A549 (cell line): ENCODE measurements around the gene BORCS6. TPM values are rescaled to one million over a fixed set of nuclear protein-coding genes. Genes with fewer than 3 reads are reported as not detected.

Experiments used
- ATAC-seq, 2 experiments: fragments of 200-7000 bp in 1 of 2; fragments of >200 bp in 1 of 2; cut with Nextera tagmentation in 1 of 2; cut with Tn5 transposase in 1 of 2; 3 replicates each; pipeline versions ENCODE4 v1.8.0 to v1.9.1; 2018 to 2020; ENCODE audit warnings: mild to moderate bottlenecking in 1 of 2, moderate library complexity in 1 of 2
- CTCF ChIA-PET: fragments of 300-600 bp; sonication (Branson Sonifier 250); formaldehyde crosslinking; extraction: SDS; loops from one replicate; lab custom pipeline; 2021; ENCODE audit warnings: antibody characterized with exemption, inconsistent platforms; lab: Yijun Ruan, JAX
- POLR2A ChIA-PET: fragments of 350-600 bp; formaldehyde crosslinking; extraction: SDS; loops from one replicate; lab custom pipeline; 2021; ENCODE audit warnings: antibody characterized with exemption, inconsistent platforms; lab: Yijun Ruan, JAX
- DNase-seq, 2 experiments: peaks; one replicate each; pipeline versions ENCODE4 v3.0.0 to v3.0.0-alpha.2; 2011 to 2016; ENCODE audit warnings: low read depth in 1 of 2, low spot score in 1 of 2
- FAIRE-seq: peaks from 2 replicates; lab custom pipeline; 2011; peaks lifted over from hg19 to GRCh38; lab: Jason Lieb, UNC
- H3K27ac ChIP-seq, 2 experiments: fragments of >200 bp; sonication (Bioruptor Twin); formaldehyde crosslinking; 3 replicates each; pipeline ENCODE4 v1.5.1; 2016 to 2017
- H3K4me1 ChIP-seq: fragments of >200 bp; sonication (Bioruptor Twin); formaldehyde crosslinking; 3 replicates; pipeline ENCODE4 v1.6.1; 2016
- H3K4me2 ChIP-seq: fragments of >200 bp; sonication (Bioruptor Twin); formaldehyde crosslinking; 3 replicates; pipeline ENCODE4 v1.6.1; 2016
- H3K4me3 ChIP-seq: fragments of >200 bp; sonication (Bioruptor Twin); formaldehyde crosslinking; 3 replicates; pipeline ENCODE4 v1.5.1; 2016
- H3K9me3 ChIP-seq: fragments of >200 bp; sonication (Bioruptor Twin); formaldehyde crosslinking; 3 replicates; pipeline ENCODE4 v1.6.1; 2016
- BHLHE40 ChIP-seq: IDR thresholded peaks from 2 replicates; pipeline ENCODE4 v1.6.1; 2012; ENCODE audit warnings: low read depth, low read length, inconsistent platforms
- CEBPB ChIP-seq, 2 experiments: fragments of >200 bp in 1 of 2; sonication (Bioruptor Twin) in 1 of 2; formaldehyde crosslinking in 1 of 2; IDR thresholded peaks; 2 replicates each; pipeline ENCODE4 v1.6.1; 2012 to 2016
- CHD2 ChIP-seq: fragments of 150-350 bp; IDR thresholded peaks from 2 replicates; pipeline ENCODE4 v1.6.1; 2014; ENCODE audit warnings: low read length; ENCODE audit not compliant: partially characterized antibody
- CHD4 ChIP-seq: fragments of 200-600 bp; sonication (generic); IDR thresholded peaks from 2 replicates; pipeline ENCODE4 v1.6.1; 2016; ENCODE audit warnings: antibody characterized with exemption, mild to moderate bottlenecking, borderline replicate concordance
- EHMT2 ChIP-seq: fragments of 200-600 bp; sonication (generic); IDR thresholded peaks from 2 replicates; pipeline ENCODE4 v1.6.1; 2016; ENCODE audit warnings: antibody characterized with exemption, low read depth, mild to moderate bottlenecking, moderate library complexity
- EP300 ChIP-seq, 2 experiments: fragments of >200 bp; sonication (Bioruptor Twin); formaldehyde crosslinking; IDR thresholded peaks; 2 replicates in 1 of 2; 3 replicates in 1 of 2; pipeline ENCODE4 v1.6.1; 2016 to 2017
- ESRRA ChIP-seq: fragments of 150-350 bp; IDR thresholded peaks from 2 replicates; pipeline ENCODE4 v1.6.1; 2014; ENCODE audit warnings: mild to moderate bottlenecking, low read length, borderline replicate concordance
- FOSB ChIP-seq: fragments of 250-450 bp; sonication (Bioruptor Pico); IDR thresholded peaks from 2 replicates; pipeline ENCODE4 v1.5.0; 2020; ENCODE audit warnings: mild to moderate bottlenecking, moderate library complexity
- FOSL2 ChIP-seq, 2 experiments: fragments of 450-650 bp in 1 of 2; fragments of >200 bp in 1 of 2; sonication (Bioruptor Twin) in 1 of 2; formaldehyde crosslinking; IDR thresholded peaks; 2 replicates each; pipeline versions ENCODE4 v1.5.0 to v1.6.1; 2016 to 2020; ENCODE audit warnings: mild to moderate bottlenecking in 1 of 2, moderate library complexity in 1 of 2
- GATA3 ChIP-seq: IDR thresholded peaks from 2 replicates; pipeline ENCODE4 v1.6.1; 2012; ENCODE audit warnings: borderline replicate concordance
- HDAC2 ChIP-seq: fragments of 200-600 bp; sonication (generic); IDR thresholded peaks from 2 replicates; pipeline ENCODE4 v1.6.1; 2016
- HES2 ChIP-seq: fragments of >200 bp; sonication (Bioruptor Twin); formaldehyde crosslinking; IDR thresholded peaks from 2 replicates; pipeline ENCODE4 v1.6.1; 2016
- HMGXB4 ChIP-seq: fragments of 250-450 bp; sonication (Bioruptor Pico); IDR thresholded peaks from 2 replicates; pipeline ENCODE4 v1.5.0; 2021; ENCODE audit warnings: mild to moderate bottlenecking, moderate library complexity, borderline replicate concordance
- HOXB5 ChIP-seq: fragments of 250-450 bp; sonication (Bioruptor Pico); IDR thresholded peaks from 2 replicates; pipeline ENCODE4 v1.5.0; 2020; ENCODE audit warnings: mild to moderate bottlenecking, moderate library complexity
- JUNB ChIP-seq: fragments of >200 bp; sonication (Bioruptor Twin); formaldehyde crosslinking; IDR thresholded peaks from 2 replicates; pipeline ENCODE4 v1.6.1; 2016
- KDM1A ChIP-seq: fragments of 200-600 bp; sonication (generic); IDR thresholded peaks from 2 replicates; pipeline ENCODE4 v1.6.1; 2016; ENCODE audit warnings: low read depth, mild to moderate bottlenecking
- KDM5A ChIP-seq: fragments of 200-600 bp; sonication (generic); IDR thresholded peaks from 2 replicates; pipeline ENCODE4 v1.6.1; 2016; ENCODE audit warnings: antibody characterized with exemption, mild to moderate bottlenecking
- MAFK ChIP-seq: fragments of 450-650 bp; IDR thresholded peaks from 2 replicates; pipeline ENCODE4 v1.6.1; 2014; ENCODE audit not compliant: partially characterized antibody
- NR3C1 ChIP-seq: fragments of >200 bp; sonication (Bioruptor Twin); formaldehyde crosslinking; IDR thresholded peaks from 3 replicates; pipeline ENCODE4 v1.6.1; 2017
- PHF8 ChIP-seq: fragments of 200-600 bp; sonication (generic); IDR thresholded peaks from 2 replicates; pipeline ENCODE4 v1.6.1; 2016; ENCODE audit warnings: low read depth, mild to moderate bottlenecking, antibody characterized with exemption, moderate library complexity, borderline replicate concordance
- POLR2A ChIP-seq: IDR thresholded peaks from 2 replicates; pipeline ENCODE4 v1.6.1; 2012; ENCODE audit warnings: mild to moderate bottlenecking, low read length
- POLR2AphosphoS2 ChIP-seq: conservative IDR thresholded peaks from 2 replicates; pipeline ENCODE4 v1.6.1; 2012; ENCODE audit warnings: low read length, improper control_type of control experiment, inconsistent platforms
- RCOR1 ChIP-seq: fragments of 150-350 bp; IDR thresholded peaks from 2 replicates; pipeline ENCODE4 v1.6.1; 2014; ENCODE audit warnings: antibody characterized with exemption, low read length, low read depth
- REST ChIP-seq: fragments of 200-600 bp; sonication (generic); IDR thresholded peaks from 2 replicates; pipeline ENCODE4 v1.6.1; 2016; ENCODE audit warnings: antibody characterized with exemption, mild to moderate bottlenecking, moderate library complexity
- RNF2 ChIP-seq: fragments of 200-600 bp; sonication (generic); IDR thresholded peaks from 2 replicates; pipeline ENCODE4 v1.6.1; 2016; ENCODE audit warnings: low read depth, mild to moderate bottlenecking, antibody characterized with exemption, moderate library complexity, borderline replicate concordance
- SMC3 ChIP-seq: fragments of >200 bp; sonication (Bioruptor Twin); formaldehyde crosslinking; IDR thresholded peaks from 3 replicates; pipeline ENCODE4 v1.6.1; 2018; ENCODE audit warnings: inconsistent platforms
- TFCP2L1 ChIP-seq: fragments of 250-450 bp; sonication (Bioruptor Pico); IDR thresholded peaks from 2 replicates; pipeline ENCODE4 v1.5.0; 2021; ENCODE audit warnings: mild to moderate bottlenecking
- TP53 ChIP-seq: fragments of 250-450 bp; sonication (Bioruptor Pico); IDR thresholded peaks from 2 replicates; pipeline ENCODE4 v1.5.0; 2021; ENCODE audit warnings: mild to moderate bottlenecking, moderate library complexity
- ZC3H11A ChIP-seq: fragments of 450-650 bp; IDR thresholded peaks from 2 replicates; pipeline ENCODE4 v1.6.1; 2014; ENCODE audit warnings: antibody characterized with exemption, mild to moderate bottlenecking
- ZFP36 ChIP-seq: fragments of 450-650 bp; IDR thresholded peaks from 2 replicates; pipeline ENCODE4 v1.6.1; 2014; ENCODE audit warnings: borderline replicate concordance; ENCODE audit not compliant: partially characterized antibody
- ZNF302 ChIP-seq: fragments of 250-450 bp; sonication (Bioruptor Pico); IDR thresholded peaks from 2 replicates; pipeline ENCODE4 v1.9.0; 2021; ENCODE audit warnings: inconsistent platforms, mild to moderate bottlenecking, moderate library complexity
- ZSCAN20 ChIP-seq: fragments of 250-450 bp; sonication (Bioruptor Pico); IDR thresholded peaks from 2 replicates; pipeline ENCODE4 v1.8.0; 2022; ENCODE audit warnings: mild to moderate bottlenecking, moderate library complexity
- WGBS: methylation state at CpG from one replicate; pipeline ENCODE4 v1.1.6; 2017; ENCODE audit errors: missing lambda C conversion rate; 5-methylcytosine and 5-hydroxymethylcytosine counted together
- polyA plus RNA-seq, 4 experiments: library from polyadenylated mRNA; depleted of rRNA in 3 of 4; stranded (reverse); fragments of >200 nt; fragmentation: RNase III in 1 of 4; extraction: RNeasy Plus Mini Kit Qiagen cat#74134 plus additional on column Dnase treatment in 1 of 4; gene quantifications; 2 replicates in 3 of 4; 3 replicates in 1 of 4; pipeline ENCODE4 v1.2.3, GENCODE V29; 2011 to 2017
- TF ChIP-seq, protein P1 (sequence below): fragments of >200 bp; sonication (Bioruptor Twin); formaldehyde crosslinking; IDR thresholded peaks from 3 replicates; pipeline ENCODE4 v1.6.1; 2016
- TF ChIP-seq, protein P2 (sequence below): fragments of 250-450 bp; sonication (Bioruptor Pico); IDR thresholded peaks from 2 replicates; pipeline ENCODE4 v1.5.0; 2020; ENCODE audit warnings: low read depth, mild to moderate bottlenecking, moderate library complexity

Gene BORCS6
- polyA plus RNA-seq, 2 of the 4 experiments (the other 2 are of a cell fraction) = 3.0 to 6.6 TPM

GRCh38 chr17:8186787-8187516 lies 3.0 kb downstream of the BORCS6 start:
- ChIA-PET POLR2A (interaction anchor here (0.8 to 4.0 kb wide), 11 partner anchors 11 to 109 kb away, joined by 3 to 45 read pairs (median 7); partner anchors contain the start of genes AURKB, CTC1 and TMEM107), CTCF (interaction anchor here (0.6 to 11.3 kb wide), 14 partner anchors 10 to 197 kb away, joined by 3 to 164 read pairs (median 6); partner anchors contain the start of genes ALOXE3, AURKB and TMEM107)
- peak overlapping the region; percentile 90 for H3K4me2 ChIP-seq
- peak; percentile 51 to 59 for ATAC-seq
- H3K27ac ChIP-seq = peak overlapping the region; percentile 77 to 94
- peaks cover 27% of the 10 kb centered on the region for H3K4me1 ChIP-seq
- 1% methylated on average over 32 of the region's 32 CpGs for WGBS
- peak overlapping the region; percentile 59 for H3K4me3 ChIP-seq
- DNase-seq = peak; percentile 91 to 98
- no peak for FAIRE-seq
- H3K9me3 ChIP-seq = no peaks in the 10 kb centered on the region
- no peak for TF ChIP-seq POLR2AphosphoS2
- no peak for TF ChIP-seq KDM1A
- TF ChIP-seq JUNB = no peak
- TF ChIP-seq ZC3H11A = no peak; the same call in 1 of the 2 replicates
- TF ChIP-seq SMC3 = peak; percentile 16; the same call in 2 of the 3 replicates
- TF ChIP-seq HOXB5 = peak; percentile 33
- TF ChIP-seq, protein P1, sequence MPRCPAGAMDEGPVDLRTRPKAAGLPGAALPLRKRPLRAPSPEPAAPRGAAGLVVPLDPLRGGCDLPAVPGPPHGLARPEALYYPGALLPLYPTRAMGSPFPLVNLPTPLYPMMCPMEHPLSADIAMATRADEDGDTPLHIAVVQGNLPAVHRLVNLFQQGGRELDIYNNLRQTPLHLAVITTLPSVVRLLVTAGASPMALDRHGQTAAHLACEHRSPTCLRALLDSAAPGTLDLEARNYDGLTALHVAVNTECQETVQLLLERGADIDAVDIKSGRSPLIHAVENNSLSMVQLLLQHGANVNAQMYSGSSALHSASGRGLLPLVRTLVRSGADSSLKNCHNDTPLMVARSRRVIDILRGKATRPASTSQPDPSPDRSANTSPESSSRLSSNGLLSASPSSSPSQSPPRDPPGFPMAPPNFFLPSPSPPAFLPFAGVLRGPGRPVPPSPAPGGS = no peak
- TF ChIP-seq, protein P2, sequence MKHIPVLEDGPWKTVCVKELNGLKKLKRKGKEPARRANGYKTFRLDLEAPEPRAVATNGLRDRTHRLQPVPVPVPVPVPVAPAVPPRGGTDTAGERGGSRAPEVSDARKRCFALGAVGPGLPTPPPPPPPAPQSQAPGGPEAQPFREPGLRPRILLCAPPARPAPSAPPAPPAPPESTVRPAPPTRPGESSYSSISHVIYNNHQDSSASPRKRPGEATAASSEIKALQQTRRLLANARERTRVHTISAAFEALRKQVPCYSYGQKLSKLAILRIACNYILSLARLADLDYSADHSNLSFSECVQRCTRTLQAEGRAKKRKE (CRISPR knock-in tag) = no peak
- no peak for TF ChIP-seq NR3C1
- TF ChIP-seq CHD2 = no peak
- no peak for TF ChIP-seq HES2
- TF ChIP-seq PHF8 = no peak
- no peak for TF ChIP-seq EHMT2
- peak; percentile 11; the same call in 1 of the 2 replicates for TF ChIP-seq REST
- TF ChIP-seq FOSB (CRISPR knock-in tag) = no peak
- no peak for TF ChIP-seq KDM5A
- peak; percentile 41; the same call in 1 of the 2 replicates for TF ChIP-seq BHLHE40
- TF ChIP-seq RCOR1 = 0 out of 2 replicates have a peak, but pooled peaks have one; percentile 11
- no peak for TF ChIP-seq ZNF302 (CRISPR knock-in tag)
- no peak for TF ChIP-seq CHD4
- no peak for TF ChIP-seq RNF2
- TF ChIP-seq HDAC2 = no peak
- peak; percentile 60 for TF ChIP-seq MAFK
- no peak for TF ChIP-seq EP300 (IDR thresholded peaks at IDR 0.05)
- peak; percentile 85; the same call in 1 of the 2 replicates for TF ChIP-seq TP53 (CRISPR knock-in tag)
- TF ChIP-seq CEBPB (IDR thresholded peaks at IDR 0.05) = peak in 1 of 2 experiments; percentile 77; a peak in 2 of 4 replicates
- TF ChIP-seq HMGXB4 = peak; percentile 91; the same call in 1 of the 2 replicates
- no peak for TF ChIP-seq ZSCAN20 (CRISPR knock-in tag)
- no peak for TF ChIP-seq ZFP36
- TF ChIP-seq POLR2A = no peak
- no peak for TF ChIP-seq TFCP2L1
- TF ChIP-seq FOSL2 (IDR thresholded peaks at IDR 0.05) = no peak
- peak; percentile 28 for TF ChIP-seq FOSL2 (CRISPR knock-in tag; IDR thresholded peaks at IDR 0.05)
- no peak for TF ChIP-seq ESRRA
- peak; percentile 10; the same call in 1 of the 2 replicates for TF ChIP-seq GATA3
